WERI-Rb-1 (cell line): ENCODE measurements around the gene PCBP4.

Experiments used
- DNase-seq: peaks from one replicate; pipeline ENCODE4 v3.0.0-alpha.2; 2020
- H3K27ac ChIP-seq: fragments of 250-450 bp; sonication (Bioruptor Pico); 2 replicates; pipeline ENCODE4 v1.5.1; 2020; ENCODE audit warnings: mild to moderate bottlenecking, moderate library complexity
- H3K27me3 ChIP-seq: fragments of 250-450 bp; sonication (Bioruptor Pico); 2 replicates; pipeline ENCODE4 v1.5.1; 2021; ENCODE audit warnings: mild to moderate bottlenecking, low read depth, moderate library complexity; ENCODE audit not compliant: insufficient read depth, severe bottlenecking
- H3K36me3 ChIP-seq: fragments of 250-450 bp; sonication (Bioruptor Pico); 2 replicates; pipeline ENCODE4 v1.5.1; 2020; ENCODE audit warnings: mild to moderate bottlenecking, moderate library complexity
- H3K4me3 ChIP-seq: 2 replicates; pipeline ENCODE4 v1.5.1; 2011; ENCODE audit warnings: low read depth, mild to moderate bottlenecking, control low read depth, low read length
- H3K9me3 ChIP-seq: fragments of 250-450 bp; sonication (Bioruptor Pico); 2 replicates; pipeline ENCODE4 v1.5.1; 2021; ENCODE audit warnings: mild to moderate bottlenecking, moderate library complexity; ENCODE audit not compliant: severe bottlenecking
- TF ChIP-seq, protein P1 (sequence below): IDR thresholded peaks from 2 replicates; pipeline ENCODE4 v1.5.1; 2011; ENCODE audit warnings: low read depth, mild to moderate bottlenecking, control low read depth, inconsistent platforms, low read length

PCBP4 gene

GRCh38 chr3:51988286-51989146 is 21.3 kb upstream of the PCBP4 start:
- H3K27ac ChIP-seq = no peak overlapping the region
- no peak for DNase-seq
- TF ChIP-seq, protein P1, sequence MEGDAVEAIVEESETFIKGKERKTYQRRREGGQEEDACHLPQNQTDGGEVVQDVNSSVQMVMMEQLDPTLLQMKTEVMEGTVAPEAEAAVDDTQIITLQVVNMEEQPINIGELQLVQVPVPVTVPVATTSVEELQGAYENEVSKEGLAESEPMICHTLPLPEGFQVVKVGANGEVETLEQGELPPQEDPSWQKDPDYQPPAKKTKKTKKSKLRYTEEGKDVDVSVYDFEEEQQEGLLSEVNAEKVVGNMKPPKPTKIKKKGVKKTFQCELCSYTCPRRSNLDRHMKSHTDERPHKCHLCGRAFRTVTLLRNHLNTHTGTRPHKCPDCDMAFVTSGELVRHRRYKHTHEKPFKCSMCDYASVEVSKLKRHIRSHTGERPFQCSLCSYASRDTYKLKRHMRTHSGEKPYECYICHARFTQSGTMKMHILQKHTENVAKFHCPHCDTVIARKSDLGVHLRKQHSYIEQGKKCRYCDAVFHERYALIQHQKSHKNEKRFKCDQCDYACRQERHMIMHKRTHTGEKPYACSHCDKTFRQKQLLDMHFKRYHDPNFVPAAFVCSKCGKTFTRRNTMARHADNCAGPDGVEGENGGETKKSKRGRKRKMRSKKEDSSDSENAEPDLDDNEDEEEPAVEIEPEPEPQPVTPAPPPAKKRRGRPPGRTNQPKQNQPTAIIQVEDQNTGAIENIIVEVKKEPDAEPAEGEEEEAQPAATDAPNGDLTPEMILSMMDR = no peak
- peaks cover 31% of the 10 kb centered on the region for H3K36me3 ChIP-seq
- H3K27me3 ChIP-seq = no peaks in the 10 kb centered on the region
- H3K9me3 ChIP-seq = no peaks in the 10 kb centered on the region
- H3K4me3 ChIP-seq = no peak overlapping the region

GRCh38 chr3:51987568-51987967 is 20.3 kb upstream of the PCBP4 start:
- TF ChIP-seq, protein P1 = no peak
- DNase-seq = no peak
- Histone ChIP-seq H3K27ac (no peak overlapping the region), H3K27me3 (no peaks in the 10 kb centered on the region), H3K36me3 (peaks cover 22% of the 10 kb centered on the region), H3K4me3 (no peak overlapping the region), H3K9me3 (no peaks in the 10 kb centered on the region)

- Histone ChIP-seq H3K27me3 (no peaks in the 10 kb centered on the region), H3K9me3 (no peaks in the 10 kb centered on the region), H3K4me3 (no peak overlapping the region), H3K27ac (no peak overlapping the region), H3K36me3 (peaks cover 11% of the 10 kb centered on the region)
- no peak for DNase-seq
- TF ChIP-seq, protein P1 = no peak
Measured at GRCh38 chr3:51986010-51986947, 19.0 kb upstream of the PCBP4 start.

DNA sequence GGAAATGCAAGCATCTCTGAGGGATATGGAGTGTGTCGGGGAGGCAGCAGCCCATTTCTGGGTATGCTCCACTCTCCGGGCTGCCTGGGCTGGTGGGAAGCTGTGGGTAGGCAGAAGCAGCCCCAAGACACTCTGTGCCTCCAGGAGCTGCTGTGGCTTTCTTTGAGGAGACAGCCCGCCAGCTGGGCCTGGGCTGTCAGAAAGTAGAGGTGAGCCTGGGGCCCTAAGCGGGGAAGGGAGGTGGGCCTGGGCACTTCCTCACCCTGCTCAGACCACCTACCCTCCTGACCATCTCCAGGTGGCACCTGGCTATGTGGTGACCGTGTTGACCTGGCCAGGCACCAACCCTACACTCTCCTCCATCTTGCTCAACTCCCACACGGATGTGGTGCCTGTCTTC is 17.8 kb upstream of the PCBP4 start:
- peaks cover 8% of the 10 kb centered on the region for H3K36me3 ChIP-seq

GRCh38 chr3:51984269-51984647 is 17.0 kb upstream of the PCBP4 start:
- no peak for DNase-seq
- H3K36me3 ChIP-seq = peaks cover 6% of the 10 kb centered on the region
- TF ChIP-seq, protein P1 = no peak
- no peaks in the 10 kb centered on the region for H3K27me3 ChIP-seq
- H3K27ac ChIP-seq = peak overlapping the region; percentile 84
- no peak overlapping the region for H3K4me3 ChIP-seq
- H3K9me3 ChIP-seq = no peaks in the 10 kb centered on the region

More for the DNA sequence above, 17.8 kb upstream of the PCBP4 start:
- TF ChIP-seq, protein P1 = no peak
- Histone ChIP-seq H3K27ac (no peak overlapping the region), H3K9me3 (no peaks in the 10 kb centered on the region), H3K4me3 (no peak overlapping the region), H3K27me3 (no peaks in the 10 kb centered on the region)
- DNase-seq = no peak
